A673 (cell line): Measurements from ENCODE around the gene ADAMTS5. TPM values are rescaled to one million over a fixed set of nuclear protein-coding genes. Genes with fewer than 3 reads are reported as not detected.

Experiments used
- BruUV-seq: library from RNA; stranded (reverse); fragments of 400-500 nt; replicated peaks from 2 replicates; lab custom pipeline; 2021; lab: Mats Ljungman, UMichigan
- CTCF ChIA-PET: fragments of 300-600 bp; sonication (Branson Sonifier 250); formaldehyde crosslinking; loops from one replicate; lab custom pipeline; 2022; ENCODE audit warnings: antibody characterized with exemption; lab: Charles Lee
- POLR2A ChIA-PET: fragments of 300-600 bp; sonication (Branson Sonifier 250); formaldehyde crosslinking; loops from one replicate; lab custom pipeline; 2022; ENCODE audit warnings: antibody characterized with exemption; ENCODE audit not compliant: low non-redundant PET; lab: Charles Lee
- DNase-seq: peaks from one replicate; pipeline ENCODE4 v3.0.0-alpha.2; 2015; ENCODE audit warnings: low spot score
- H3K27ac ChIP-seq: fragments of 200-600 bp; sonication (generic); 2 replicates; pipeline ENCODE4 v1.5.1; 2016; ENCODE audit warnings: mixed run types, low read depth, mild to moderate bottlenecking, mixed read lengths, antibody characterized with exemption, low read length; ENCODE audit not compliant: poor library complexity, severe bottlenecking
- H3K27me3 ChIP-seq: fragments of 200-600 bp; sonication (generic); replicated peaks from 2 replicates; pipeline ENCODE4 v1.6.1; 2017; ENCODE audit warnings: mixed run types, low read depth, mild to moderate bottlenecking, mixed read lengths, antibody characterized with exemption, low read length; ENCODE audit not compliant: insufficient read depth, poor library complexity
- H3K36me3 ChIP-seq: fragments of 200-600 bp; sonication (generic); 2 replicates; pipeline ENCODE4 v1.6.1; 2016; ENCODE audit warnings: mixed run types, mild to moderate bottlenecking, mixed read lengths, antibody characterized with exemption, low read length; ENCODE audit not compliant: insufficient read depth, poor library complexity, severe bottlenecking
- H3K4me1 ChIP-seq: fragments of 200-600 bp; sonication (generic); 2 replicates; pipeline ENCODE4 v1.6.1; 2017; ENCODE audit warnings: mixed run types, mild to moderate bottlenecking, mixed read lengths, antibody characterized with exemption, low read length; ENCODE audit not compliant: insufficient read depth, poor library complexity, severe bottlenecking
- H3K4me3 ChIP-seq: fragments of 200-600 bp; sonication (generic); 2 replicates; pipeline ENCODE4 v1.5.1; 2016; ENCODE audit warnings: low read depth, mixed run types, mild to moderate bottlenecking, mixed read lengths, low read length; ENCODE audit not compliant: poor library complexity, severe bottlenecking
- H3K9me3 ChIP-seq: fragments of 200-600 bp; sonication (generic); 2 replicates; pipeline ENCODE4 v1.6.1; 2016; ENCODE audit warnings: mixed run types, low read depth, mild to moderate bottlenecking, mixed read lengths, antibody characterized with exemption, low read length; ENCODE audit not compliant: poor library complexity, severe bottlenecking
- EZH2 ChIP-seq: fragments of 200-600 bp; sonication (generic); IDR thresholded peaks from 2 replicates; pipeline ENCODE4 v1.6.1; 2017; ENCODE audit warnings: borderline replicate concordance, low read depth, mild to moderate bottlenecking, mixed read lengths, antibody characterized with exemption, low read length; ENCODE audit not compliant: poor library complexity, severe bottlenecking
- intact Hi-C: fragments of 100-400 bp; cut with micrococcal nuclease; formaldehyde crosslinking; loops from one replicate; pipeline ENCODE4 v1.10.0; 2022; ENCODE audit not compliant: unreplicated experiment
- total RNA-seq: library from RNA; stranded (reverse); gene quantifications from 2 replicates; pipeline ENCODE4 v1.2.3, GENCODE V29; 2021
- TF ChIP-seq, protein P1 (sequence below): fragments of 300-800, 200-600 bp; sonication (generic); conservative IDR thresholded peaks from 2 replicates; pipeline ENCODE4 v1.5.1; 2017; ENCODE audit warnings: low read depth, mild to moderate bottlenecking, antibody characterized with exemption, low read length, moderate library complexity, mixed read lengths

The ADAMTS5 gene
- total RNA-seq, 1 experiment from 2014 or later: not detected

DNA sequence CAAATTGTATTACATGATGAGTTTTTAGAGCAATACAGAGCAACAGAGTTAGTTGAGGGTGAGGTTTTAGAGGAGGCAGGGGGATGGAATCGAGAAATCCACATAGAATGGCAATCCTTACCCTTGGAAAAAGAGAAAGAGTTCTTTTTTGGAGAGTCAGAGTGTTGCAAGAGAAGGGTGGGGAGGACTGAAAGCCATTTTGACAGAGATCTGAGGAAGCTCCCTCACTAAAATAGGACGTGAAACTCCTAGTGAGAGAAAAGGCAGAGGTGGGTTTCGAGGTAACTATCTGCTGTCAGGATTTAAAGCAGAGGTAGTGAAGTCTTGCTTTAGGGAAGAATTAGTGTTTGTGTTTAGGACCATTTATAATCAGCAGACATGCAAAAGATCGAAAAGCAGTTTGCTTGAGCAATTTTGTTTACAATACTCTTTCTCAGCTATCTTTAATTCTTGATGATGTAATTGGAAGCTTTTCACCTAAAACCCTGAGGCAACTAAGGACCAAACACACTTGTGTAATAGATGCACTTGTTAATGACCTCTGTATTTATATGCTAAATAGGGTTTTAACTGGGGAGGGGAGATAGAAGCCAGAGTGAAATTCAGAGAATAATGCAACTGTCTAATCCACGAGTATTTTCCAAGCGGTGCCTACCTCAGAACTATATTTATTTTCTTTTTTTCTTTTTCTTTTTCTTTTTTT is 20.0 kb downstream of the ADAMTS5 start:
- no peak for DNase-seq
- H3K4me3 ChIP-seq: no peak overlapping the region
- no peaks in the 10 kb centered on the region for H3K4me1 ChIP-seq
- CTCF ChIA-PET: no interaction called here
- no peaks in the 10 kb centered on the region for H3K36me3 ChIP-seq
- H3K27ac ChIP-seq: no peak overlapping the region
- POLR2A ChIA-PET: no interaction called here
- TF ChIP-seq, protein P1, sequence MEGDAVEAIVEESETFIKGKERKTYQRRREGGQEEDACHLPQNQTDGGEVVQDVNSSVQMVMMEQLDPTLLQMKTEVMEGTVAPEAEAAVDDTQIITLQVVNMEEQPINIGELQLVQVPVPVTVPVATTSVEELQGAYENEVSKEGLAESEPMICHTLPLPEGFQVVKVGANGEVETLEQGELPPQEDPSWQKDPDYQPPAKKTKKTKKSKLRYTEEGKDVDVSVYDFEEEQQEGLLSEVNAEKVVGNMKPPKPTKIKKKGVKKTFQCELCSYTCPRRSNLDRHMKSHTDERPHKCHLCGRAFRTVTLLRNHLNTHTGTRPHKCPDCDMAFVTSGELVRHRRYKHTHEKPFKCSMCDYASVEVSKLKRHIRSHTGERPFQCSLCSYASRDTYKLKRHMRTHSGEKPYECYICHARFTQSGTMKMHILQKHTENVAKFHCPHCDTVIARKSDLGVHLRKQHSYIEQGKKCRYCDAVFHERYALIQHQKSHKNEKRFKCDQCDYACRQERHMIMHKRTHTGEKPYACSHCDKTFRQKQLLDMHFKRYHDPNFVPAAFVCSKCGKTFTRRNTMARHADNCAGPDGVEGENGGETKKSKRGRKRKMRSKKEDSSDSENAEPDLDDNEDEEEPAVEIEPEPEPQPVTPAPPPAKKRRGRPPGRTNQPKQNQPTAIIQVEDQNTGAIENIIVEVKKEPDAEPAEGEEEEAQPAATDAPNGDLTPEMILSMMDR: no peak
- no peak for TF ChIP-seq EZH2
- BruUV-seq: no TSS peak
- no peaks in the 10 kb centered on the region for H3K9me3 ChIP-seq
- intact Hi-C loops: no loop called here
- peaks cover 86% of the 10 kb centered on the region for H3K27me3 ChIP-seq

DNA sequence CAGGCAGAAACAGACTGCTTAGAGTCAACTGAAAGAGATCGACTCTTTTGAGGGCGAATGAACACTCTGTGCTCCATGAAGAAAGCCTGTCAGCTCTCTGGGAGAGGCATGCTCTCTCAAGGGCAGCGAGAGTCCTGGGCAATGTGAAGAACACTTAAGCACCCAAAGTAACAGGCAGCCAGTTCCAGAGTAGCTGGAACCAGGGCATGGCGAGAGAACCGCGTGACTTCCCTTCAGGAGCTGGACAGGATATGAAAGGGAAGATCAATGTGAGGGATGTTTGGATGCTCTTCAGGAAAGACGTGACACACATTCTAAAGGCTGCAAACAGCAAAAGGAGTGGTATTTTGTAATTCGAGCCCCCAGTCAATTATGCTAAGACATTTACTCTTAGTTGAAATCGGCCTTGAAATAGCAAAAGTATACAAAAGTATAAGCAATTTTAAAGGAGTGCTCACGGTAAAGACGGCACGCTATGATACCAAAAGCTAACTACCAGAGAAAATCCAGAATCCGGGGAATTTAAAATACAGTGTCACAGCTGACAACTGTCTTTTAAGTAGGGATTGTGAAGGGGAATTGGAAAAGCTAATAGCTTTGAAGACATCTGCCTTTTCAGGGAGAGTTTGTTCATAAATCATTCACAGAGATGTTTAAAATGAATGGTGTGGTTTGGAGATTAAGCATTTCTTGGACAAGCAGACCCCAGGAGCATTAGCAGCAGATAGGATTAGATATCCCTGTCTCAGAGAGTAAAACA is 20.8 kb downstream of the ADAMTS5 start:
- Histone ChIP-seq H3K4me3 (no peak overlapping the region), H3K4me1 (no peaks in the 10 kb centered on the region), H3K27me3 (peaks cover 86% of the 10 kb centered on the region), H3K36me3 (no peaks in the 10 kb centered on the region), H3K9me3 (no peaks in the 10 kb centered on the region), H3K27ac (no peak overlapping the region)
- TF ChIP-seq, protein P1: no peak
- ChIA-PET POLR2A (no interaction called here), CTCF (no interaction called here)
- intact Hi-C loops: no loop called here
- no TSS peak for BruUV-seq
- DNase-seq: no peak

DNA sequence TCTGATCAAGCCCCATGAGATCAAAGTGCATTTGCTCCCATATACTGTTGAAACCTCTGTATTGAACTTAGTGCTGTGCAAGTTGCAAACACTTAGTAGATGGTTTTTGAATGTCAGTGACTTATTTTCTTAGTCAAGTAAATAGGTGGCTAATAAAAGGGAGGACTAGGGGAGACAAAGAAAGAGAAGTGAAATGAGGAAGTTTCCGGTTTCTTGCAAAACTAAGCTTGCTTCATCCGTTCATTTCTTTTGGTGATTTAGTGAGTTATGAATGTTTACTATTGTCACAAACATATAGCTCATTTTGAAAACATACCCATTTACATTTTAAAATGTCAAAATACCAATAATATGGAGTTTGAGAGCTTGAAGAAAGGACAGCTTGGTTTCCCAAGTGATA is 23.0 kb downstream of the ADAMTS5 start:
- ChIA-PET CTCF (no interaction called here), POLR2A (no interaction called here)
- H3K27me3 ChIP-seq: peaks cover 72% of the 10 kb centered on the region
- DNase-seq: no peak
- TF ChIP-seq, protein P1: no peak
- TF ChIP-seq EZH2: no peak
- no peak overlapping the region for H3K27ac ChIP-seq
- no TSS peak for BruUV-seq
- no peak overlapping the region for H3K4me3 ChIP-seq
- H3K4me1 ChIP-seq: no peaks in the 10 kb centered on the region
- intact Hi-C loops: no loop called here
- H3K36me3 ChIP-seq: no peaks in the 10 kb centered on the region
- H3K9me3 ChIP-seq: no peaks in the 10 kb centered on the region
